Activated naive CD8-positive, alpha-beta T cell treated with anti-CD3 and anti-CD28 coated beads, Interleukin-2, amount 10 ng/mL, durations not matched to agents 7 days and 5 days (primary cell): Measurements from ENCODE around the gene EPC1. TPM values are rescaled to one million over a fixed set of nuclear protein-coding genes. Genes with fewer than 3 reads are reported as not detected.
"Not testable (repeated sequence)": the region's sequence is repeated elsewhere in the genome, so short reads cannot be mapped to it uniquely, and the experiment has no call there.

Source experiments
- ATAC-seq: fragments of 150-1000 bp; cut with Tn5 transposase; one replicate; pipeline ENCODE4 v1.10.0; 2021; ENCODE audit warnings: low read depth, moderate library complexity
- POLR2A ChIA-PET: fragments of 350-600 bp; sonication (Branson Sonifier 250); formaldehyde crosslinking; loops from one replicate; lab custom pipeline; 2021; ENCODE audit warnings: antibody characterized with exemption; lab: Charles Lee
- DNase-seq: peaks from one replicate; pipeline ENCODE4 v3.0.0; 2021
- H3K27ac Mint-ChIP-seq: one replicate; pipeline ENCODE4 v1.8.0; 2022; ENCODE audit warnings: mild to moderate bottlenecking, mixed read lengths
- H3K27me3 Mint-ChIP-seq: one replicate; pipeline ENCODE4 v1.8.0; 2022; ENCODE audit warnings: mild to moderate bottlenecking, moderate library complexity, mixed read lengths
- H3K36me3 Mint-ChIP-seq: one replicate; pipeline ENCODE4 v1.8.0; 2021; ENCODE audit warnings: mild to moderate bottlenecking, mixed read lengths
- H3K4me1 Mint-ChIP-seq: one replicate; pipeline ENCODE4 v1.8.0; 2021; ENCODE audit warnings: mixed read lengths
- H3K4me3 Mint-ChIP-seq: one replicate; pipeline ENCODE4 v1.8.0; 2022; ENCODE audit warnings: mild to moderate bottlenecking, moderate library complexity, mixed read lengths
- H3K9me3 Mint-ChIP-seq: one replicate; pipeline ENCODE4 v1.8.0; 2021; ENCODE audit warnings: mixed read lengths
- total RNA-seq, 2 experiments: library from RNA; stranded (reverse); gene quantifications; one replicate each; pipeline ENCODE4 v1.2.3, GENCODE V29; 2021

The EPC1 gene
- total RNA-seq, 2 experiments from 2014 or later, result 58.7 to 65.3 TPM

GRCh38 chr10:32244421-32245207 lies 102.3 kb downstream of the EPC1 start:
- DNase-seq (no peak), ATAC-seq (no peak)
- POLR2A ChIA-PET, result no interaction called here
- H3K4me3 Mint-ChIP-seq, result no peak overlapping the region
- H3K27ac Mint-ChIP-seq, result no peak overlapping the region
- no peaks in the 10 kb centered on the region for H3K9me3 Mint-ChIP-seq
- H3K27me3 Mint-ChIP-seq, result peaks cover 3% of the 10 kb centered on the region
- H3K36me3 Mint-ChIP-seq, result no peaks in the 10 kb centered on the region
- H3K4me1 Mint-ChIP-seq, result peaks cover 7% of the 10 kb centered on the region

GRCh38 chr10:32244011-32244410 lies 102.9 kb downstream of the EPC1 start:
- POLR2A ChIA-PET, result no interaction called here
- H3K4me3 Mint-ChIP-seq, result no peak overlapping the region
- no peak for ATAC-seq
- DNase-seq, result no peak
- no peak overlapping the region for H3K27ac Mint-ChIP-seq
- H3K36me3 Mint-ChIP-seq, result no peaks in the 10 kb centered on the region
- H3K27me3 Mint-ChIP-seq, result peaks cover 3% of the 10 kb centered on the region
- peaks cover 5% of the 10 kb centered on the region for H3K4me1 Mint-ChIP-seq
- no peaks in the 10 kb centered on the region for H3K9me3 Mint-ChIP-seq

GRCh38 chr10:32241946-32242345 lies 105.0 kb downstream of the EPC1 start:
- H3K27me3 Mint-ChIP-seq, result peaks cover 3% of the 10 kb centered on the region

GRCh38 chr10:32240471-32240870 lies 106.5 kb downstream of the EPC1 start:
- peaks cover 3% of the 10 kb centered on the region for H3K27me3 Mint-ChIP-seq
- H3K4me3 Mint-ChIP-seq, result no peak overlapping the region
- no peaks in the 10 kb centered on the region for H3K36me3 Mint-ChIP-seq
- no peak for ATAC-seq
- H3K9me3 Mint-ChIP-seq, result no peaks in the 10 kb centered on the region
- no peak overlapping the region for H3K27ac Mint-ChIP-seq
- no peak for DNase-seq
- H3K4me1 Mint-ChIP-seq, result peaks cover 5% of the 10 kb centered on the region
- POLR2A ChIA-PET, result no interaction called here

More at GRCh38 chr10:32241946-32242345, 105.0 kb downstream of the EPC1 start:
- Mint-ChIP-seq H3K4me3 (no peak overlapping the region), H3K9me3 (no peaks in the 10 kb centered on the region), H3K27ac (no peak overlapping the region), H3K4me1 (peaks cover 5% of the 10 kb centered on the region), H3K36me3 (no peaks in the 10 kb centered on the region)
- DNase-seq (no peak), ATAC-seq (no peak)
- POLR2A ChIA-PET, result no interaction called here

- peaks cover 2% of the 10 kb centered on the region for H3K4me1 Mint-ChIP-seq
- H3K36me3 Mint-ChIP-seq, result no peaks in the 10 kb centered on the region
- ATAC-seq, result no peak
- no peak overlapping the region for H3K4me3 Mint-ChIP-seq
- H3K9me3 Mint-ChIP-seq, result peaks cover 1% of the 10 kb centered on the region
- no peak for DNase-seq
- POLR2A ChIA-PET, result no interaction called here
- peaks cover 3% of the 10 kb centered on the region for H3K27me3 Mint-ChIP-seq
- H3K27ac Mint-ChIP-seq, result no peak overlapping the region
Observed at GRCh38 chr10:32239769-32240168, 107.2 kb downstream of the EPC1 start.

- Mint-ChIP-seq H3K4me1 (no peaks in the 10 kb centered on the region), H3K36me3 (no peaks in the 10 kb centered on the region), H3K27me3 (peaks cover 3% of the 10 kb centered on the region), H3K27ac (no peak overlapping the region), H3K9me3 (peaks cover 3% of the 10 kb centered on the region), H3K4me3 (no peak overlapping the region)
- POLR2A ChIA-PET, result no interaction called here
- DNase-seq (no peak), ATAC-seq (no peak)
Observed at GRCh38 chr10:32237644-32238345, 109.2 kb downstream of the EPC1 start.

- Mint-ChIP-seq H3K9me3 (peaks cover 3% of the 10 kb centered on the region), H3K36me3 (no peaks in the 10 kb centered on the region), H3K4me3 (no peak overlapping the region), H3K27ac (no peak overlapping the region), H3K4me1 (no peaks in the 10 kb centered on the region), H3K27me3 (no peaks in the 10 kb centered on the region)
- DNase-seq (no peak), ATAC-seq (no peak)
- POLR2A ChIA-PET, result no interaction called here
Observed at GRCh38 chr10:32234471-32234870, 112.5 kb downstream of the EPC1 start.

- ATAC-seq, POLR2A ChIA-PET, H3K27ac Mint-ChIP-seq, H3K36me3 Mint-ChIP-seq, DNase-seq, H3K27me3 Mint-ChIP-seq, H3K4me3 Mint-ChIP-seq, H3K4me1 Mint-ChIP-seq, H3K9me3 Mint-ChIP-seq: not testable (repeated sequence)
Observed at GRCh38 chr10:32233375-32233774, 113.6 kb downstream of the EPC1 start.

- Mint-ChIP-seq H3K4me3 (no peak overlapping the region), H3K36me3 (no peaks in the 10 kb centered on the region), H3K27me3 (no peaks in the 10 kb centered on the region), H3K4me1 (no peaks in the 10 kb centered on the region), H3K27ac (no peak overlapping the region), H3K9me3 (peaks cover 3% of the 10 kb centered on the region)
- POLR2A ChIA-PET, result interaction anchor here (0.6 kb wide), 1 partner anchor 12 kb away, joined by 5 read pairs; no protein-coding TSS in a partner anchor
- ATAC-seq, result no peak
- DNase-seq, result no peak
Observed at GRCh38 chr10:32232378-32232777, 114.6 kb downstream of the EPC1 start.

GRCh38 chr10:32229788-32230187 lies 117.2 kb downstream of the EPC1 start:
- H3K27me3 Mint-ChIP-seq, H3K27ac Mint-ChIP-seq, H3K4me1 Mint-ChIP-seq, H3K9me3 Mint-ChIP-seq, H3K36me3 Mint-ChIP-seq, ATAC-seq, POLR2A ChIA-PET, DNase-seq, H3K4me3 Mint-ChIP-seq: not testable (repeated sequence)

GRCh38 chr10:32229170-32229569 lies 117.8 kb downstream of the EPC1 start:
- no peak overlapping the region for H3K4me3 Mint-ChIP-seq
- H3K36me3 Mint-ChIP-seq, result no peaks in the 10 kb centered on the region
- H3K27ac Mint-ChIP-seq, result no peak overlapping the region
- DNase-seq (no peak), ATAC-seq (no peak)
- POLR2A ChIA-PET, result no interaction called here
- H3K27me3 Mint-ChIP-seq, result no peaks in the 10 kb centered on the region
- no peaks in the 10 kb centered on the region for H3K9me3 Mint-ChIP-seq
- no peaks in the 10 kb centered on the region for H3K4me1 Mint-ChIP-seq

GRCh38 chr10:32227802-32228201 lies 119.2 kb downstream of the EPC1 start:
- H3K4me1 Mint-ChIP-seq, result no peaks in the 10 kb centered on the region
- POLR2A ChIA-PET, result no interaction called here
- DNase-seq (no peak), ATAC-seq (no peak)
- no peak overlapping the region for H3K4me3 Mint-ChIP-seq
- no peaks in the 10 kb centered on the region for H3K36me3 Mint-ChIP-seq
- no peaks in the 10 kb centered on the region for H3K9me3 Mint-ChIP-seq
- H3K27me3 Mint-ChIP-seq, result no peaks in the 10 kb centered on the region
- no peak overlapping the region for H3K27ac Mint-ChIP-seq

GRCh38 chr10:32226624-32227023 lies 120.3 kb downstream of the EPC1 start:
- no peaks in the 10 kb centered on the region for H3K27me3 Mint-ChIP-seq
- DNase-seq, result no peak
- no peaks in the 10 kb centered on the region for H3K36me3 Mint-ChIP-seq
- POLR2A ChIA-PET, result no interaction called here
- no peak overlapping the region for H3K27ac Mint-ChIP-seq
- ATAC-seq, result no peak
- H3K4me1 Mint-ChIP-seq, result no peaks in the 10 kb centered on the region
- no peaks in the 10 kb centered on the region for H3K9me3 Mint-ChIP-seq
- no peak overlapping the region for H3K4me3 Mint-ChIP-seq

GRCh38 chr10:32225976-32226375 lies 121.0 kb downstream of the EPC1 start:
- Mint-ChIP-seq H3K27me3 (no peaks in the 10 kb centered on the region), H3K36me3 (no peaks in the 10 kb centered on the region), H3K4me3 (no peak overlapping the region), H3K9me3 (no peaks in the 10 kb centered on the region), H3K27ac (no peak overlapping the region), H3K4me1 (no peaks in the 10 kb centered on the region)
- ATAC-seq (no peak), DNase-seq (no peak)
- POLR2A ChIA-PET, result no interaction called here
